ENCODE measurements around the gene MSH2.
"Not testable (repeated sequence)": the region's sequence is repeated elsewhere in the genome, so short reads cannot be mapped to it uniquely, and the experiment has no call there.

Gene MSH2

GRCh38 chr2:47407976-47408375 is 5.0 kb downstream of the MSH2 start:
- DNase-seq (ENCODE audit: low read depth), result not testable (repeated sequence)

DNA sequence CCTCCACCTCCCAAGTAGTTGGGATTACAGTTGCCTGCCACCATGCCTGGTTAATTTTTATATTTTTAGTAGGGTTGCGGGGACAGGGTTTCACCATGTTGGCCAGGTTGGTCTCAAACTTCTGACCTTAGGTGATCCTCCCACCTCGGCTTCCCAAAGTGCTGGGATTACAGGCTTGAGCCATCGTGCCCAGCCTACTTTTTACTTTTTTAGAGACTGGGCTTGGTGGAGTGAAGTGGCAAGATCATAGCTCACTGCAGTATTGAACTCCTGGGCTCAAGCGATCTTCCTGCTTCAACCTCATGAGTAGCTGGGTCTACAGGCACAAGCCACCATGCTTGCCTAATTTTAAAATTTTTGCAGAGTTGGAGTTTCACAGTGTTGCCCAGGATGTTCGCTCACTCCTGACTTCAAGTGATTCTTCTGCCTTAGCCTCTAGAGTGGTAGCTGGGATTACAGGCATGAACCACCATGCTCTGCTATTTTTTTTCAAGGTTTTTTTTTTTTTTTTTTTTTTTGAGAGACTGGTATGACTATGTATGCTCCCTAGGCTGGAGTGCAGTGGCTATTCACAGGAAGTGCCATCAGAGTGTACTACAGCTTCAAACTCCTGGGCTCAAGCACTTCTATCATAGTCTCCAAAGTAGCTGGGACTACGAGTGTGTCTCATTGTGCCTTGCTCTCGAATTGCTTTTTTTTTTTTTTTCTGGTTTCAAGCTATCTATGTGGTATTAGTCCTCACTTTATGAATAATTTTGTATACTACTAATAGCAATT is 11.9 kb downstream of the MSH2 start:
- DNase-seq (ENCODE audit: low read depth), result no peak

DNA sequence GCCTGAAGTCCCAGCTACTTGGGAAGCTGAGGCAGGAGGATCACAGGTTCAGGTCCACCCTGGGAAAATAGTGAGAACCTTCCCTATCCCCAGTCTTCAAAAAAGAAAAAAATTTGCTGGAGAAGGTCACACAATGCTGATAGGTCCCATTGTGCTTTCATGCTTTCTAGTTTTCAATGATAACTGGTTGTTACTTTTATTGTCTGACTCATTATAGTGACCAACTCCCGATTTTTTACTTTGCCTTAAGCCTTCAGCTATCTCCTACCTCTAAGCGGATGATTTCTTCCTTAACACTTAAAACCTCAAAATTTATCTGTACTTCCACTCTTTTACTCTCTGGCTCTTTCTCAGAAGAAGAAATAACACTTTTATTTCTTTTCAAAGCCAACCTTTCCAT is 17.3 kb downstream of the MSH2 start:
- DNase-seq (ENCODE audit: low read depth), result no peak

- not testable (repeated sequence) for DNase-seq (ENCODE audit: low read depth)
Observed at GRCh38 chr2:47420683-47421082, 17.7 kb downstream of the MSH2 start.

GRCh38 chr2:47422016-47422415 is 19.1 kb downstream of the MSH2 start:
- no peak for DNase-seq (ENCODE audit: low read depth)

DNA sequence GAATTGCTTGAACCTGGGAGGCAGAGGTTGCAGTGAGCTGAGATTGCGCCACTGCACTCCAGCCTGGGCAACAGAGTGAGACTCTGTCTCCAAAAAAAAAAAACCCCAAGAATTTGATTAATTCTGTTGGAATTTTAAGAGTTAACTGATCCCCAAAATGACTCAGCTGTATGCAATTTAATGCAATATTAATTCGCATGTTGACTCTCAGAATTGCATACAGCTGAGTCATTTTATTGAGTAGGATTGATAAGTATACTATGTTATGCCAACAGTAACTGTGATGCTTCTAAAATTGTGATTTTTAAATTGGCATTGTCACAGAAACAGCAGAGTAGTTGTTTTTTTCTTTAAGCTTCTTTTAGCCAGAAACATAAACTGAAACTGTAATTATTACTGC is 19.6 kb downstream of the MSH2 start:
- no peak for DNase-seq (ENCODE audit: low read depth)

DNA sequence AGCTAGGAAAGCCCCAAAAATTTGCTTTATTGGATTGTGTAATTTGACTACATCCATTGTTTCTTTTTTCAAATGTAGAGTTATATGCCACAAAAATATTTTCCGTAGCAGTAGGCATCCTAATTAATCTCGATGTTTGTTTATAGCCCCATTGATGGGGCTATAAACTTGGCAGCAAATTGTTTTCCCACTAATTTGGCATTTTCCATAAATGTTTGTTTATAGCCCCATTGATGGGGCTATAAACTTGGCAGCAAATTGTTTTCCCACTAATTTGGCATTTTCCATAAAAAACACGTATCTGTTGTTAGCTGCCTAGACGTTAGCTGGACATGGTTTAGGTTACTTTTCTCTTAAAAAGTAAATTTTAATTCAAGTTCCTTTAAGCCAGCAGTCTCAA is 23.8 kb downstream of the MSH2 start:
- no peak for DNase-seq (ENCODE audit: low read depth)

DNA sequence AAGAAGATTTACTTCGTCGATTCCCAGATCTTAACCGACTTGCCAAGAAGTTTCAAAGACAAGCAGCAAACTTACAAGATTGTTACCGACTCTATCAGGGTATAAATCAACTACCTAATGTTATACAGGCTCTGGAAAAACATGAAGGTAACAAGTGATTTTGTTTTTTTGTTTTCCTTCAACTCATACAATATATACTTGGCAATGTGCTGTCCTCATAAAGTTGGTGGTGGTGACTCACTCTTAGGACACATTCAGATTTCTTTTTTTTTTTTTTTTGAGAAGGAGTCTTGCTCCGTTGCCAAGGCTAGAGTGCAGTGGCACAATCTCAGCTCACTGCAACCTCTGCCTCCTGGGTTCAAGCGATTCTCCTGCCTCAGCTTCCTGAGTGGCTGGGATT is 26.8 kb downstream of the MSH2 start:
- DNase-seq (ENCODE audit: low read depth), result peak; percentile 52

DNA sequence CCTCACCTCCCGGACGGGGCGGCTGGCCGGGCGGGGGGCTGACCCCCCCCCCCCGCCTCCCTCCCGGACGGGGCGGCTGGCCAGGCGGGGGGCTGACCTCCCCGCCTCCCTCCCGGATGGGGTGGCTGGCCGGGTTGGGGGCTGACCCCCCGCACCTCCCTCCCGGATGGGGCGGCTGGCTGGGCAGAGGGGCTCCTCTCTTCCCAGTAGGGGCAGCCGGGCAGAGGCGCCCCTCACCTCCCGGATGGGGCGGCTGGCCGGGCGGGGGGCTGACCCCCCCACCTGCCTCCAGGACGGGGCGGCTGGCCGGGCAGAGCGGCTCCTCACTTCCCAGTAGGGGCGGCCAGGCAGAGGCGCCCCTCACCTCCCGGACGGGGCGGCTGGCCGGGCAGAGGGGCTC is 30.1 kb downstream of the MSH2 start:
- not testable (repeated sequence) for DNase-seq (ENCODE audit: low read depth)

GRCh38 chr2:47433445-47433844 is 30.5 kb downstream of the MSH2 start:
- DNase-seq (ENCODE audit: low read depth), result not testable (repeated sequence)

GRCh38 chr2:47437287-47437686 is 34.3 kb downstream of the MSH2 start:
- no peak for DNase-seq (ENCODE audit: low read depth)

DNA sequence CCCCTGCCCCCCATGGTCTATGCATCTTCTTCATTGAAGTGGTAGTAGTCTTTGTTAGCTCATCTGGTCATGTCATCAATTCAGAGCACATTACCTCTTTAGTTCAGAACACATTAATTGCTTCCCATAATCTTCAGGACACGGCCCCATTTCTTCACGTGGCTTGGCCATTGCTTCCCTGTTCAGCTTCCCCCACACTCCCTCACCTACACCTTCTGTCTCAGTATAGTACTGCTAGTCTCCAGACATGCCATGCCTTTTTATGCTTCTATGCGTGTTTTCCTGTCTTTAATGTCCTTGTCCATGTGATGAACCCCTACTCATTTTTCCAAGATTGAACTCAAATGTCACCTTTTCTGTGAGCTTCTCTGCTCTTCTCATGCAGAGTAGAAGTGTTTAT is 35.1 kb downstream of the MSH2 start:
- DNase-seq (ENCODE audit: low read depth), result no peak

DNA sequence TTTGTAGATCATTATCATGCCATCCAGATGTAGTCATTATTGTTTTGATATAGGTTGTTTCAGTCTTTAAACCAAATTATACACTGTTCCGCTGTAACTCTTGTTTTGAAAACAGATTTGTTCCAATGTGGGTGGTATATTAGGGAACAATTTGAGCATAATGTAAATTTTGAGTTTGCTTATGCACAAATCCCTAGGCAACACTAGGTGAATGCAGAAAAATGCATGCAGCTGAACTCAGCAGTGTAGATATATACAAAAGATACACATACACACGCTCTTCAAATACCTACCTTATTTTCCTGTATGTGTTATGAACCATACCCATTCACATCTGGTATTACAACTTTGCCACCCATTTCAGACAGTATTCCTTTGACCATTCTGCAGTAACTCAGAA is 35.8 kb downstream of the MSH2 start:
- DNase-seq (ENCODE audit: low read depth), result no peak

- no peak for DNase-seq (ENCODE audit: low read depth)
Observed at GRCh38 chr2:47451790-47452189, 48.8 kb downstream of the MSH2 start.

- DNase-seq (ENCODE audit: low read depth), result no peak
Observed at GRCh38 chr2:47452761-47453160, 49.8 kb downstream of the MSH2 start.

- DNase-seq (ENCODE audit: low read depth), result not testable (repeated sequence)
Observed at GRCh38 chr2:47454818-47455217, 51.9 kb downstream of the MSH2 start.

GRCh38 chr2:47455411-47455810 is 52.5 kb downstream of the MSH2 start:
- no peak for DNase-seq (ENCODE audit: low read depth)

DNA sequence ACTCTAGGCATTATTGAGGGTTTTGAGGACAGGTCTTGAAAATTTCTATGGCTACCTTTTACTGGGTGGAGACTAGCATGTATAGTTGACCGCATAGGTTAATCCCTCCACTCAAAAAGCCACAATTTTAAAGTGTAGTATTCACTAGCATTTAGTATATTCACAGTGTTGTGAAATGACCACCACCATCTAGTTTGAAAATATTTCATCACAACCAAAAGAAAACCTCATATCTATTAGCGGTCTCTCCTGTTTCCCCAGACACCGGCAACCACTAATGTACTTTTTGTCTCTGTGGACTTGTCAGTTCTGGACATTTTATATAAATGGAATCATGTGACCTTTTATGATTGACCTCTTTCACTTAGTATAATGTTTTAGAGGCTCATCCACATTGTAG is 53.9 kb downstream of the MSH2 start:
- no peak for DNase-seq (ENCODE audit: low read depth)

- no peak for DNase-seq (ENCODE audit: low read depth)
Observed at GRCh38 chr2:47457268-47457667, 54.3 kb downstream of the MSH2 start.

GRCh38 chr2:47459021-47459420 is 56.1 kb downstream of the MSH2 start:
- DNase-seq (ENCODE audit: low read depth), result no peak

- DNase-seq (ENCODE audit: low read depth), result no peak
Observed at GRCh38 chr2:47460766-47461165, 57.8 kb downstream of the MSH2 start.

GRCh38 chr2:47471429-47472116 is 68.6 kb downstream of the MSH2 start:
- no peak for DNase-seq (ENCODE audit: low read depth)

DNA sequence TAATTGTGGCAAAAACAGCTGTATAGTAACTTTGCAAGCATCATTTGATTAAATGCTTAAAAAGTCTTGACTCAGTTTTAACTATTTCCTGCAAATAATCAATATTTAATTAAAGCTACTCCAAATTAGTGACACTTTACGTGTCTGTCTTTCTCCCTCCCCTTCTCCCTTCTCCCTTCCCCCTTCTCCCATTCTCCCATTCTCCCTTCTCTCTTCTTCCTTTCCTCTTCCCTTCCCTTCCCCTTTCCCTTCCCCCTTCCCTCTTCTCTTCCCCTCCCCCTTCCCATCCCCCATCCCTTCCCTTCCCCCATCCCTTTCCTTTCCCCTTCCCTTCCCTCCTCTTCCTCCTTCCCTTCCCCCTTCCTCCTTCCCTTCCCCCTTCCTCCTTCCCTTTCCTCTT is 76.9 kb downstream of the MSH2 start:
- DNase-seq (ENCODE audit: low read depth), result no peak

GRCh38 chr2:47483191-47483590 is 80.2 kb downstream of the MSH2 start:
- DNase-seq (ENCODE audit: low read depth), result no peak
